IMR-90 (cell line): Measurements from ENCODE around the gene EP300. TPM values are rescaled to one million over a fixed set of nuclear protein-coding genes. Genes with fewer than 3 reads are reported as not detected.

Source experiments
- ATAC-seq: fragments of 200-7000 bp; cut with Tn5 transposase; 2 replicates; pipeline ENCODE4 v1.9.1; 2020; ENCODE audit warnings: low read depth, mild to moderate bottlenecking, moderate library complexity
- BruUV-seq: library from RNA; stranded (reverse); fragments of 400-500 nt; replicated peaks from 2 replicates; lab custom pipeline; 2021; lab: Mats Ljungman, UMichigan
- CTCF ChIA-PET: fragments of 300-600 bp; formaldehyde crosslinking; extraction: SDS; loops from one replicate; lab custom pipeline; 2021; ENCODE audit warnings: antibody characterized with exemption; lab: Yijun Ruan, JAX
- POLR2A ChIA-PET: fragments of 300-600 bp; sonication (Branson Sonifier 250); formaldehyde crosslinking; loops from one replicate; lab custom pipeline; 2022; ENCODE audit warnings: antibody characterized with exemption; ENCODE audit not compliant: unreplicated experiment; lab: Charles Lee
- DNase-seq: peaks from one replicate; pipeline ENCODE4 v3.0.0; 2013
- H2AFZ ChIP-seq: replicated peaks from 2 replicates; pipeline ENCODE3; 2013; ENCODE audit warnings: low read length, mild to moderate bottlenecking; ENCODE audit not compliant: poor library complexity
- H2AK5ac ChIP-seq: 2 replicates; pipeline ENCODE4 v1.6.1; 2013; ENCODE audit warnings: low read depth, low read length, inconsistent platforms
- H2AK9ac ChIP-seq: replicated peaks from 2 replicates; pipeline ENCODE3; 2013; ENCODE audit warnings: mild to moderate bottlenecking, low read depth, low read length, moderate library complexity; ENCODE audit not compliant: poor library complexity
- H2BK120ac ChIP-seq: 2 replicates; pipeline ENCODE4 v1.6.1; 2013; ENCODE audit warnings: low read depth, low read length, inconsistent platforms
- H2BK15ac ChIP-seq: 3 replicates; pipeline ENCODE4 v1.6.1; 2013; ENCODE audit warnings: low read depth, low read length, inconsistent platforms
- H2BK20ac ChIP-seq: 2 replicates; pipeline ENCODE4 v1.6.1; 2013; ENCODE audit warnings: low read depth, mild to moderate bottlenecking, inconsistent platforms, low read length, moderate library complexity
- H2BK5ac ChIP-seq: 2 replicates; pipeline ENCODE4 v1.6.1; 2013; ENCODE audit warnings: mild to moderate bottlenecking, low read depth, low read length, inconsistent platforms; ENCODE audit not compliant: poor library complexity, severe bottlenecking
- H3K14ac ChIP-seq: replicated peaks from 2 replicates; pipeline ENCODE4 v1.6.1; 2013; ENCODE audit warnings: low read depth, low read length, inconsistent platforms
- H3K18ac ChIP-seq: 2 replicates; pipeline ENCODE4 v1.6.1; 2013; ENCODE audit warnings: low read depth, low read length, control low read depth
- H3K23ac ChIP-seq: 2 replicates; pipeline ENCODE4 v1.6.1; 2013; ENCODE audit warnings: low read depth, low read length, inconsistent platforms
- H3K27ac ChIP-seq: 2 replicates; pipeline ENCODE4 v1.5.1; 2013; ENCODE audit warnings: mild to moderate bottlenecking, control low read depth, low read length; ENCODE audit not compliant: insufficient read depth
- H3K27me3 ChIP-seq: 2 replicates; pipeline ENCODE4 v1.6.1; 2013; ENCODE audit warnings: low read length; ENCODE audit not compliant: control insufficient read depth, insufficient read depth
- H3K36me3 ChIP-seq: 2 replicates; pipeline ENCODE4 v1.6.1; 2013; ENCODE audit warnings: low read length, mixed read lengths; ENCODE audit not compliant: control insufficient read depth, insufficient read depth
- H3K4ac ChIP-seq: 2 replicates; pipeline ENCODE4 v1.6.1; 2013; ENCODE audit warnings: low read depth, low read length, inconsistent platforms
- H3K4me1 ChIP-seq: 2 replicates; pipeline ENCODE4 v1.6.1; 2013; ENCODE audit warnings: low read length, mixed read lengths; ENCODE audit not compliant: control insufficient read depth, insufficient read depth
- H3K4me2 ChIP-seq: 2 replicates; pipeline ENCODE4 v1.6.1; 2013; ENCODE audit warnings: low read depth, mild to moderate bottlenecking, control low read depth, low read length, moderate library complexity
- H3K4me3 ChIP-seq: 2 replicates; pipeline ENCODE4 v1.5.1; 2013; ENCODE audit warnings: low read depth, mild to moderate bottlenecking, control low read depth, low read length, moderate library complexity; ENCODE audit not compliant: insufficient read depth
- H3K56ac ChIP-seq: 2 replicates; pipeline ENCODE4 v1.6.1; 2013; ENCODE audit warnings: low read length, inconsistent platforms; ENCODE audit not compliant: insufficient read depth; ENCODE audit errors: extremely low read depth
- H3K79me1 ChIP-seq, 2 experiments: 2 replicates each; pipeline ENCODE4 v1.6.1; 2013; ENCODE audit warnings: low read length in 2 of 2, inconsistent platforms in 1 of 2, low read depth in 1 of 2
- H3K9ac ChIP-seq: 2 replicates; pipeline ENCODE4 v1.6.1; 2013; ENCODE audit warnings: low read depth, low read length, control low read depth
- H3K9me1 ChIP-seq: 2 replicates; pipeline ENCODE4 v1.6.1; 2013; ENCODE audit warnings: low read length, inconsistent platforms; ENCODE audit not compliant: insufficient read depth
- H3K9me3 ChIP-seq: 2 replicates; pipeline ENCODE4 v1.6.1; 2013; ENCODE audit warnings: low read length; ENCODE audit not compliant: control insufficient read depth, insufficient read depth
- H4K20me1 ChIP-seq: 2 replicates; pipeline ENCODE4 v1.6.1; 2013; ENCODE audit warnings: low read length, inconsistent platforms; ENCODE audit not compliant: insufficient read depth
- H4K5ac ChIP-seq: 2 replicates; pipeline ENCODE4 v1.6.1; 2013; ENCODE audit warnings: mild to moderate bottlenecking, low read depth, low read length, control low read depth
- H4K8ac ChIP-seq, 2 experiments: 2 replicates each; pipeline ENCODE4 v1.6.1; 2013; ENCODE audit warnings: low read depth in 2 of 2, low read length in 2 of 2, control low read depth in 1 of 2, inconsistent platforms in 1 of 2
- H4K91ac ChIP-seq: 2 replicates; pipeline ENCODE4 v1.6.1; 2013; ENCODE audit warnings: low read depth, low read length, inconsistent platforms; ENCODE audit not compliant: insufficient read depth
- RCOR1 ChIP-seq: IDR thresholded peaks from 2 replicates; pipeline ENCODE4 v1.6.1; 2012; ENCODE audit warnings: mild to moderate bottlenecking, low read length, improper control_type of control experiment; ENCODE audit not compliant: insufficient replicate concordance
- WGBS, 2 experiments: methylation state at CpG; one replicate each; pipeline versions ENCODE4 v1.1.5 to v1.1.7; 2013; ENCODE audit warnings: missing lambda C conversion rate in 2 of 2; ENCODE audit not compliant: insufficient read length in 1 of 2; ENCODE audit errors: extremely low coverage in 2 of 2; 5-methylcytosine and 5-hydroxymethylcytosine counted together
- dilution Hi-C: fragments of 300-500 bp; cut with HindIII; formaldehyde crosslinking; loops from one replicate; pipeline ENCODE4 v1.14.3; 2018; ENCODE audit warnings: low sequenced_read_pairs; ENCODE audit not compliant: unreplicated experiment
- in situ Hi-C: fragments of 300-500 bp; cut with MboI; formaldehyde crosslinking; loops from 3 replicates; pipeline ENCODE4 v1.14.3; 2019; ENCODE audit warnings: low sequenced_read_pairs, inconsistent platforms, mixed read lengths
- intact Hi-C: fragments of 100-400 bp; cut with micrococcal nuclease; formaldehyde crosslinking; loops from 2 replicates; pipeline ENCODE4 v1.10.0; 2022
- polyA plus RNA-seq, 3 experiments: library from polyadenylated mRNA; depleted of rRNA; stranded (reverse); fragments of >200 nt; gene quantifications; 2 replicates each; pipeline ENCODE4 v1.2.3, GENCODE V29; 2012; ENCODE audit warnings: low replicate concordance in 1 of 3
- total RNA-seq: library from RNA; depleted of rRNA; stranded (reverse); fragments of >200 nt; gene quantifications from 2 replicates; pipeline ENCODE4 v1.2.3, GENCODE V29; 2012

The EP300 gene
- total and polyA plus RNA-seq, 2 of the 4 experiments (the other 2 are of a cell fraction) = 23.3 to 27.4 TPM

GRCh38 chr22:41175546-41175945 lies 83.2 kb downstream of the EP300 start:
- Histone ChIP-seq H2BK15ac (no peak overlapping the region), H2AK9ac (no peak overlapping the region), H4K8ac (no peak overlapping the region), H4K20me1 (peaks cover 10% of the 10 kb centered on the region; the same call in 1 of the 2 replicates), H3K23ac (no peak overlapping the region), H3K9ac (no peak overlapping the region), H2AK5ac (no peak overlapping the region), H3K18ac (no peak overlapping the region), H2BK5ac (no peak overlapping the region), H4K5ac (no peak overlapping the region), H2AFZ (no peak overlapping the region), H3K14ac (no peak overlapping the region), H3K4me2 (no peak overlapping the region), H3K27me3 (no peaks in the 10 kb centered on the region), H3K56ac (no peak overlapping the region), H3K4ac (no peak overlapping the region), H3K4me1 (no peaks in the 10 kb centered on the region), H2BK120ac (no peak overlapping the region), H2BK20ac (no peak overlapping the region), H3K36me3 (peaks cover 67% of the 10 kb centered on the region), H3K9me1 (0 out of 2 replicates have a peak, but pooled peaks cover 3% of the 10 kb centered on the region), H3K9me3 (no peaks in the 10 kb centered on the region), H3K79me1 (peaks cover 4 to 23% of the 10 kb centered on the region in 2 experiments; a peak in 3 of 4 replicates), H4K91ac (no peak overlapping the region), H3K4me3 (no peak overlapping the region), H3K27ac (no peak overlapping the region)
- in situ Hi-C loops = no loop called here
- dilution Hi-C loops = no loop called here
- ChIA-PET POLR2A (no interaction called here), CTCF (no interaction called here)
- intact Hi-C loops = no loop called here
- WGBS, 2 experiments = no CpG with 5 or more reads among the region's 2 CpGs
- no peak for TF ChIP-seq RCOR1
- BruUV-seq = no TSS peak
- DNase-seq (no peak), ATAC-seq (no peak)
